ENCODE results near the gene GLRX5. TPM values are rescaled to one million over a fixed set of nuclear protein-coding genes. Genes with fewer than 3 reads are reported as not detected.

GLRX5 gene
- total and polyA plus RNA-seq, 12 donors, result 32.7 to 134 (median 71.6) TPM

- Histone ChIP-seq H3K4me1 (replicated peaks in 1 of 2) (peaks cover 9 to 15% of the 10 kb centered on the region in 2 donors), H3K36me3 (replicated peaks in 1 of 2) (peaks cover 0 to 11% of the 10 kb centered on the region in 2 donors), H3K9me3 (replicated peaks in 1 of 3) (no peaks in the 10 kb centered on the region), H3K27me3 (no peaks in the 10 kb centered on the region), H3K27ac (no peak overlapping the region), H3K4me3 (no peak overlapping the region)
- no peak for TF ChIP-seq POLR2A (IDR thresholded peaks at IDR 0.05)
- no peak for TF ChIP-seq CTCF (IDR thresholded peaks at IDR 0.05)
- intact Hi-C loops (cut with DNase I), result no loop called here
- no peak for DNase-seq
- 92 to 99% (median 95%) methylated on average over 5 of the region's 5 CpGs for WGBS, 4 donors
Observed at GRCh38 chr14:95547272-95547625, 12.4 kb downstream of the GLRX5 start.

GRCh38 chr14:95547626-95548327 is 12.9 kb downstream of the GLRX5 start:
- Histone ChIP-seq H3K36me3 (replicated peaks in 1 of 2) (peaks cover 0 to 11% of the 10 kb centered on the region in 2 donors), H3K27ac (peak overlapping the region in 3 of 5 donors; percentile 9 to 68 (median 45)), H3K9me3 (replicated peaks in 1 of 3) (no peaks in the 10 kb centered on the region), H3K4me1 (replicated peaks in 1 of 2) (peaks cover 9 to 15% of the 10 kb centered on the region in 2 donors), H3K4me3 (no peak overlapping the region), H3K27me3 (no peaks in the 10 kb centered on the region)
- TF ChIP-seq POLR2A (IDR thresholded peaks at IDR 0.05), result no peak
- no peak for TF ChIP-seq CTCF (IDR thresholded peaks at IDR 0.05)
- intact Hi-C loops (cut with DNase I), result no loop called here
- DNase-seq, result peak in 1 of 7 donors; percentile 40
- 75 to 76% (median 76%) methylated on average over 14 of the region's 14 CpGs for WGBS, 4 donors

GRCh38 chr14:95548328-95548929 is 13.6 kb downstream of the GLRX5 start:
- no peak overlapping the region for H3K4me3 ChIP-seq
- peaks cover 0 to 11% of the 10 kb centered on the region in 2 donors for H3K36me3 ChIP-seq (replicated peaks in 1 of 2)
- peaks cover 9 to 15% of the 10 kb centered on the region in 2 donors for H3K4me1 ChIP-seq (replicated peaks in 1 of 2)
- intact Hi-C loops (cut with DNase I), result no loop called here
- H3K27ac ChIP-seq, result peak overlapping the region in 3 of 5 donors; percentile 9 to 68 (median 45)
- 54 to 69% (median 61%) methylated on average over 9 of the region's 9 CpGs for whole genome bisulfite sequencing, 4 donors
- no peak for DNase-seq
- no peaks in the 10 kb centered on the region for H3K27me3 ChIP-seq
- no peaks in the 10 kb centered on the region for H3K9me3 ChIP-seq (replicated peaks in 1 of 3)
- no peak for TF ChIP-seq POLR2A (IDR thresholded peaks at IDR 0.05)
- TF ChIP-seq CTCF (IDR thresholded peaks at IDR 0.05), result no peak

- WGBS, 4 donors, result 90 to 91% (median 90%) methylated on average over 13 to 16 of the region's 16 CpGs
- H3K36me3 ChIP-seq (replicated peaks in 1 of 2), result peaks cover 0 to 1% of the 10 kb centered on the region in 2 donors
- DNase-seq, result no peak
- no peak overlapping the region for H3K27ac ChIP-seq
- H3K9me3 ChIP-seq (replicated peaks in 1 of 3), result no peaks in the 10 kb centered on the region
- no peaks in the 10 kb centered on the region for H3K27me3 ChIP-seq
- peaks cover 9 to 15% of the 10 kb centered on the region in 2 donors for H3K4me1 ChIP-seq (replicated peaks in 1 of 2)
- TF ChIP-seq CTCF (IDR thresholded peaks at IDR 0.05) (no peak), POLR2A (IDR thresholded peaks at IDR 0.05) (no peak)
- no peak overlapping the region for H3K4me3 ChIP-seq
- intact Hi-C loops (cut with DNase I), result no loop called here
Observed at GRCh38 chr14:95549656-95550585, 15.1 kb downstream of the GLRX5 start.

All from adrenal gland (tissue), 12 donors.